Measurements from ENCODE around the gene LGALS9. TPM values are rescaled to one million over a fixed set of nuclear protein-coding genes. Genes with fewer than 3 reads are reported as not detected.
A peak's percentile ranks its signal among the peaks of the same experiment; 100 is the strongest.
"Not testable (repeated sequence)": the region's sequence is repeated elsewhere in the genome, so short reads cannot be mapped to it uniquely, and the experiment has no call there.

LGALS9 gene
- total and polyA plus RNA-seq, 5 donors from 2014 or later, result 38.3 to 122 (median 41.0) TPM

DNA sequence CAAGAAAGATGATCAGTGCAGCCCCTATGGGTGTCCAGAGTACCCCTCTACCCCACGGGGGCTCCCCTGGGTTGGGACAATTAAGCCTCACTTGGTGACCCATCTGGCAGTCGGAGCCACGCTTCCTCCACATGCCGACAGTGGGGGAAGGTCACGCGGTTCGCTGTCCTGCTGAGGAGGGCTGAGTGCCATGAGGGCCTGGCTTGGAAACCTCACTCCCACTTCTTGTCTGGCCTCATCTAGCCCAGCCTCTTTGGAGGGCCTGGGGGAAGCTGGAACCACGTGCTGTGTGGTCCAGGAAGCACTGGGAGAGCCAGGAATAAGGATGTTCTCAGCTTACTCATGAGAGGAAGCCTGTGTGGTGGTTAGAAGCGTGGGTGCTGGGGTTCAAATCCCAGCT is 1.8 kb downstream of the LGALS9 start:
- H3K27me3 ChIP-seq (ENCODE audit: control insufficient read depth, insufficient read depth, low read length); DNase-seq; H3K9me3 Mint-ChIP-seq; H3K36me3 ChIP-seq (ENCODE audit: control insufficient read depth, insufficient read depth, low read length); H3K9me3 ChIP-seq (ENCODE audit: control insufficient read depth in 2 of 2, low read length in 2 of 2); H3K27me3 Mint-ChIP-seq; H3K27ac ChIP-seq (ENCODE audit: insufficient read depth, low read length, poor library complexity, severe bottlenecking); ATAC-seq (ENCODE audit: low read depth in 2 of 2): not testable (repeated sequence)
- Histone ChIP-seq H3K4me3 (ENCODE audit: low read depth, low read length) (peak overlapping the region; percentile 48), H3K4me1 (ENCODE audit: control insufficient read depth, insufficient read depth, low read length, poor library complexity, severe bottlenecking) (peaks cover 35% of the 10 kb centered on the region)
- Mint-ChIP-seq H3K4me1 (peaks cover 14 to 60% (median 41%) of the 10 kb centered on the region in 4 donors), H3K36me3 (peaks cover 15% of the 10 kb centered on the region), H3K27ac (peak overlapping the region; percentile 71 to 99 (median 97)), H3K4me3 (peak overlapping the region in 3 of 4 donors; percentile 67 to 95 (median 95))

DNA sequence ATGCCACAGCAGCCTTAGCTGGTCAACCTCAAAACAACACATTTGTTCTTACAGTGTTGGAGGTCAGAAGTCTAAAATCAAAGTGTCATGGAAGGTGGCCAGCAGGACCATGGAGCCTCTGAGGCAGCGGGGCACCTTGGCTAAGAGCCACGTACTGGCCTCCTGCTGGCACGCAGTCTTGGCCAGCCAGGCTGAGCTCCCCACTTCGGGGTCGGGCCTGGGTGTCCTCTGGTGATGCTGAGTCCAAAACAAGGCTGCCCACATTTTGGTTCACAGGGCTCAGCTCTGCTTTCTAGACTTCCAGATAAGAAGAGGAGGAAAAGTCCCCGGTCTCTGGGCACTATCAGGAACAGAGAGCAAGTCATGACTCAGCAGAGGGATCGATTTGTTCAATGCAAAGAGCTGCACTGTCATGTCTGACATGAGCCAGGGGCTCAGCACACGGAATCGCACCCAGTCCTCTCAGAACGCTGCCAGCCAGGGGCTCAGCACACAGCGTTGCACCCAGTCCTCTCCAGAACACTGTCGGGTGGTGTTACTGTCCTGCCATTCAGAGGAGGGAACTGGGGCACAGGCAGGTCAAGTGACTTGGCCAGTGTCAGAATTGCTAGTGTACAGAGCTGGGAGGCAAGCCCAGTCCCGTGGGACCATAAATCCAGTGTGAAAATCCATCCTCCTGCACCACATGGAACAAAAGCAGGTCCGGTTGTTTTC is 2.5 kb downstream of the LGALS9 start:
- Histone ChIP-seq H3K27ac (ENCODE audit: insufficient read depth, low read length, poor library complexity, severe bottlenecking) (no peak overlapping the region), H3K4me3 (ENCODE audit: low read depth, low read length) (no peak overlapping the region), H3K9me3 (ENCODE audit: control insufficient read depth in 2 of 2, low read length in 2 of 2) (no peaks in the 10 kb centered on the region), H3K4me1 (ENCODE audit: control insufficient read depth, insufficient read depth, low read length, poor library complexity, severe bottlenecking) (peaks cover 35% of the 10 kb centered on the region), H3K27me3 (ENCODE audit: control insufficient read depth, insufficient read depth, low read length) (no peaks in the 10 kb centered on the region), H3K36me3 (ENCODE audit: control insufficient read depth, insufficient read depth, low read length) (no peaks in the 10 kb centered on the region)
- H3K27me3 Mint-ChIP-seq, result no peaks in the 10 kb centered on the region
- H3K4me1 Mint-ChIP-seq, result peaks cover 14 to 60% (median 41%) of the 10 kb centered on the region in 4 donors
- peak overlapping the region in 2 of 3 donors; percentile 46 to 71 for H3K27ac Mint-ChIP-seq
- DNase-seq (no peak), ATAC-seq (ENCODE audit: low read depth in 2 of 2) (no peak)
- peak overlapping the region; percentile 43 to 95 (median 75) for H3K4me3 Mint-ChIP-seq
- peaks cover 15% of the 10 kb centered on the region for H3K36me3 Mint-ChIP-seq
- H3K9me3 Mint-ChIP-seq, result no peaks in the 10 kb centered on the region

DNA sequence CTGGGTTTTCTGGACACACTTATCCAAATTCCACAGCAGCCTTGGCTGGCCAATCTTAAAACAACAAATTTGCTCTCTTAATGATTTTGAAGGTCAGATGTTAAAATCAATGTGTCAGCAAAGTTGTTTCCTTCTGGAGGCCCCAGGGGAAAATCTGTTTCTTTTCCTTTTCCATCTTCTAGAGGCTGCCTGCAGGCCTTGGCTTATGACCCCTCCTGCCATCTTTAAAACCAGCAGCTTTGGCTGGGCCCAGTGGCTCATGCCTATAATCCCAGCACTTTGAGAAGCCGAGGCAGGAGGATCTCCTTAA is 3.0 kb downstream of the LGALS9 start:
- peaks cover under 1% of the 10 kb centered on the region for H3K36me3 ChIP-seq (ENCODE audit: control insufficient read depth, insufficient read depth, low read length)
- no peak overlapping the region for H3K4me3 ChIP-seq (ENCODE audit: low read depth, low read length)
- H3K27me3 ChIP-seq (ENCODE audit: control insufficient read depth, insufficient read depth, low read length), result no peaks in the 10 kb centered on the region
- Mint-ChIP-seq H3K4me3 (peak overlapping the region in 3 of 4 donors; percentile 7 to 83 (median 28)), H3K4me1 (peaks cover 14 to 59% (median 41%) of the 10 kb centered on the region in 4 donors), H3K27me3 (no peaks in the 10 kb centered on the region), H3K27ac (peak overlapping the region in 2 of 3 donors; percentile 75 to 86), H3K36me3 (peaks cover 15% of the 10 kb centered on the region), H3K9me3 (no peaks in the 10 kb centered on the region)
- peaks cover 35% of the 10 kb centered on the region for H3K4me1 ChIP-seq (ENCODE audit: control insufficient read depth, insufficient read depth, low read length, poor library complexity, severe bottlenecking)
- no peak for DNase-seq
- ATAC-seq (ENCODE audit: low read depth in 2 of 2), result no peak
- no peaks in the 10 kb centered on the region for H3K9me3 ChIP-seq (ENCODE audit: control insufficient read depth in 2 of 2, low read length in 2 of 2)
- no peak overlapping the region for H3K27ac ChIP-seq (ENCODE audit: insufficient read depth, low read length, poor library complexity, severe bottlenecking)

DNA sequence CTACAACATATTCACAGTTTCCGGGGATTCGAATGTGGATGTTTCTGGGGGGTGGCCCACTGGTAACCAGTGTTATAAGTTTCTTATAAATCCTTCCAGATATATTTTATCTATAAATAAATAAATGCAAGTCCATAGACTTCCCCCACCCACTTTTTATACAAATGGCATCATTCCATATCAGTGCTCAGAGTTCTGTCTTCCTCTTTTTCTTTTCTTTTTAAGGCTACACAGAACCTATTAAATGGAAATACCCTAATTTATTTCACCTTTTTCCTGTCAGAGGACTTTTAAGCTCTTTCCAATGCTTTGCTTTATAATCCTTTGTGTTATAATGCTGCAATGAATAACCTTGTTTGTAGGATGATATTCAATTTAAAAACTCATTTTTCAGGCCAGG is 3.8 kb downstream of the LGALS9 start:
- H3K27ac Mint-ChIP-seq, result peak overlapping the region in 2 of 3 donors; percentile 75 to 86
- ATAC-seq (ENCODE audit: low read depth in 2 of 2) (no peak), DNase-seq (no peak)
- H3K9me3 Mint-ChIP-seq, result no peaks in the 10 kb centered on the region
- H3K27me3 Mint-ChIP-seq, result no peaks in the 10 kb centered on the region
- H3K4me1 Mint-ChIP-seq, result peaks cover 14 to 54% (median 38%) of the 10 kb centered on the region in 4 donors
- peaks cover 35% of the 10 kb centered on the region for H3K4me1 ChIP-seq (ENCODE audit: control insufficient read depth, insufficient read depth, low read length, poor library complexity, severe bottlenecking)
- H3K36me3 ChIP-seq (ENCODE audit: control insufficient read depth, insufficient read depth, low read length), result peaks cover 9% of the 10 kb centered on the region
- H3K36me3 Mint-ChIP-seq, result peaks cover 15% of the 10 kb centered on the region
- H3K4me3 ChIP-seq (ENCODE audit: low read depth, low read length), result no peak overlapping the region
- H3K27me3 ChIP-seq (ENCODE audit: control insufficient read depth, insufficient read depth, low read length), result no peaks in the 10 kb centered on the region
- H3K4me3 Mint-ChIP-seq, result peak overlapping the region in 3 of 4 donors; percentile 27 to 83 (median 67)
- no peak overlapping the region for H3K27ac ChIP-seq (ENCODE audit: insufficient read depth, low read length, poor library complexity, severe bottlenecking)
- no peaks in the 10 kb centered on the region for H3K9me3 ChIP-seq (ENCODE audit: control insufficient read depth in 2 of 2, low read length in 2 of 2)

DNA sequence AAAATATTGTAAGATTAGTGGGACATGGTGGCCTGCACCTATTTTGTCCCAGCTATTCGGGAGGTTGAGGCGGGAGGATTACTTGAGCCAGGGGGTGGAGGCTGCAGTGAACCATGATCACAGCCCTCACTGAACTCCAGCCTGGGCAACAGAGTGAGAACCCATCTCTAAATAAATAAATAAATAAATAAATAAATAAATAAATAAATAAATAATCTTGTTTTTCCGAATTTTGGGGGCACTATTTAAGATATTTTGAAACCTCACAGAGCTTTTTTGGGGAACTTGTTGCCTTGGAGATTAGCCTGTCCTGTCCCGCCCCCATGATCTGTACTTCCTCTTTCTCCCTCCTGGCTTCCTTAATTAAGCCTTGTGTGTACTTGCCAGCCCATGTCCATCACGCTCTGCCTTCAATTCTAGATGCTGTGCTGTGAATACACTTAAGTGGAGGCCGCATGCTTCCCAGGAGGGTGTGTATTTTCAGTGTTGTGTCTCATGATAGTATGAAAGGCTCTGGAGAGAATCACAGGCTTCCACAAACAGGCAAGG is 4.4 kb downstream of the LGALS9 start:
- no peaks in the 10 kb centered on the region for H3K9me3 Mint-ChIP-seq
- H3K9me3 ChIP-seq (ENCODE audit: control insufficient read depth in 2 of 2, low read length in 2 of 2), result no peaks in the 10 kb centered on the region
- H3K36me3 Mint-ChIP-seq, result peaks cover 20% of the 10 kb centered on the region
- peak overlapping the region; percentile 43 to 86 (median 75) for H3K27ac Mint-ChIP-seq
- peaks cover 33% of the 10 kb centered on the region for H3K4me1 ChIP-seq (ENCODE audit: control insufficient read depth, insufficient read depth, low read length, poor library complexity, severe bottlenecking)
- DNase-seq (no peak), ATAC-seq (ENCODE audit: low read depth in 2 of 2) (no peak)
- peak overlapping the region in 2 of 4 donors; percentile 69 to 74 for H3K4me3 Mint-ChIP-seq
- no peak overlapping the region for H3K27ac ChIP-seq (ENCODE audit: insufficient read depth, low read length, poor library complexity, severe bottlenecking)
- no peaks in the 10 kb centered on the region for H3K27me3 ChIP-seq (ENCODE audit: control insufficient read depth, insufficient read depth, low read length)
- no peak overlapping the region for H3K4me3 ChIP-seq (ENCODE audit: low read depth, low read length)
- H3K36me3 ChIP-seq (ENCODE audit: control insufficient read depth, insufficient read depth, low read length), result peaks cover 14% of the 10 kb centered on the region
- H3K4me1 Mint-ChIP-seq, result peaks cover 14 to 48% (median 33%) of the 10 kb centered on the region in 4 donors
- H3K27me3 Mint-ChIP-seq, result no peaks in the 10 kb centered on the region

DNA sequence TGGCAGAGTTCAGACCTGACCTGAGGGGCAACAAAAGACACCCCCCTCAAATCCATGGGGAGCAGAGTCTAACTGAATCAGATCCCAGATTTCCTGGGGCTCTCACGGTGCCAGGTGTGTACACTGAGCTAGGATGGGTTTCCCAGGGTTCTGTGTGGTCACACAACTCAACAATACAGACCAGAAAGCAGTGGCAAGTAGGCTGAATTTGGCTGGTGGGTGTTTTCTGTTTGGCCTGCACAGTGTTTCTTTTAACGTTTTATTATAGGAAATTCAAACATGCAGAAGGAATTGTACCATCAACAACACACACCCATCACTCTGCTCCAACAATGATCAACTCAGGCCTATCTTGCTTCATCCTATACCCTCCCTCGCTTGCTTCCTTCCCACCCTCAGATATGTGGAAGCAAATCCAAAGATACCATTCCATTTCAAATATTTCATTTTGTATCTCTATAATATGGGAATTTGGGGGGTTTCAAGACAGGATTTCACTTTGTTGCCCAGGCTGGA is 5.1 kb downstream of the LGALS9 start:
- Mint-ChIP-seq H3K4me3 (peak overlapping the region in 1 of 4 donors; percentile 62), H3K36me3 (peaks cover 24% of the 10 kb centered on the region), H3K4me1 (peaks cover 10 to 42% (median 28%) of the 10 kb centered on the region in 4 donors), H3K27ac (peak overlapping the region in 2 of 3 donors; percentile 43 to 68)
- not testable (repeated sequence) for DNase-seq; H3K27me3 Mint-ChIP-seq; H3K9me3 Mint-ChIP-seq; H3K4me3 ChIP-seq (ENCODE audit: low read depth, low read length); H3K9me3 ChIP-seq (ENCODE audit: control insufficient read depth in 2 of 2, low read length in 2 of 2); H3K27me3 ChIP-seq (ENCODE audit: control insufficient read depth, insufficient read depth, low read length); H3K27ac ChIP-seq (ENCODE audit: insufficient read depth, low read length, poor library complexity, severe bottlenecking); ATAC-seq (ENCODE audit: low read depth in 2 of 2)
- H3K36me3 ChIP-seq (ENCODE audit: control insufficient read depth, insufficient read depth, low read length), result peaks cover 19% of the 10 kb centered on the region
- H3K4me1 ChIP-seq (ENCODE audit: control insufficient read depth, insufficient read depth, low read length, poor library complexity, severe bottlenecking), result peaks cover 26% of the 10 kb centered on the region

DNA sequence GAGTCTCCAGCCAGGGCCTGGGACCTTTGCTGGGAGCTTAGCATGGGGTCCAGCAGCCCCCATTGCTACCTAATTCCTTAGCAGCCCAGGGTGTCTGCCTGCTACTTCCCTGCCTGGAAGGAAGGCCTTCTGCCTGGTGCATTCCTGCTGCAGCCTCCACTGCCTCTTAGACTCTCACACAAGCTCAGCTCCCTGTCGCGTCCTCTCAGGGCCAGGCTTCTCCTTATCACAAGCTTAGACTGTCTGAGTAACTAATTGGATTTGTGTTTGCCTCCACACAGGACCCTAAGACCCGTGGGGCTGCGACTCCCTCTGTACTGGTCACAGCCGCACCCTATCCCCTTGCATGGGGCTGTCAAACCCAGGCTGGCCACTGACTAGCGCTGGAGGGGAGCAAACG is 6.8 kb downstream of the LGALS9 start:
- H3K4me1 ChIP-seq (ENCODE audit: control insufficient read depth, insufficient read depth, low read length, poor library complexity, severe bottlenecking); ATAC-seq (ENCODE audit: low read depth in 2 of 2); H3K9me3 ChIP-seq (ENCODE audit: control insufficient read depth in 2 of 2, low read length in 2 of 2); H3K9me3 Mint-ChIP-seq; DNase-seq; H3K4me3 Mint-ChIP-seq; H3K27me3 ChIP-seq (ENCODE audit: control insufficient read depth, insufficient read depth, low read length); H3K4me3 ChIP-seq (ENCODE audit: low read depth, low read length); H3K27ac ChIP-seq (ENCODE audit: insufficient read depth, low read length, poor library complexity, severe bottlenecking); H3K27me3 Mint-ChIP-seq; H3K27ac Mint-ChIP-seq: not testable (repeated sequence)
- peaks cover 31% of the 10 kb centered on the region for H3K36me3 Mint-ChIP-seq
- H3K4me1 Mint-ChIP-seq, result peaks cover 8 to 27% (median 19%) of the 10 kb centered on the region in 4 donors
- peaks cover 25% of the 10 kb centered on the region for H3K36me3 ChIP-seq (ENCODE audit: control insufficient read depth, insufficient read depth, low read length)

Data from CD4-positive, CD25-positive, alpha-beta regulatory T cell (primary cell).